Cardiac fibroblast (primary cell): ENCODE results near the gene GRK3.

Source experiments
- DNase-seq, 2 donors: peaks; one replicate each; pipeline versions ENCODE4 v3.0.0 to v3.0.0-alpha.2; 2010; ENCODE audit warnings: low read depth in 2 of 2
- H3K4me3 ChIP-seq, 2 donors: replicated peaks in 1 of 2; 1 replicate in 1 of 2; 2 replicates in 1 of 2; pipeline ENCODE4 v1.5.1; 2011; ENCODE audit warnings: low read depth in 2 of 2, low read length in 2 of 2, mild to moderate bottlenecking in 2 of 2, moderate library complexity in 1 of 2
- CTCF ChIP-seq: IDR thresholded peaks from one replicate; pipeline ENCODE4 v1.5.1; 2011; ENCODE audit warnings: low read depth, mild to moderate bottlenecking, low read length, inconsistent platforms

Gene GRK3

GRCh38 chr22:25651332-25652085 lies 87.0 kb downstream of the GRK3 start:
- DNase-seq, result no peak
- no peak for TF ChIP-seq CTCF
- no peak overlapping the region for H3K4me3 ChIP-seq

GRCh38 chr22:25654676-25655075 lies 90.2 kb downstream of the GRK3 start:
- TF ChIP-seq CTCF, result no peak
- DNase-seq, result no peak
- no peak overlapping the region for H3K4me3 ChIP-seq

GRCh38 chr22:25655371-25655935 lies 91.0 kb downstream of the GRK3 start:
- DNase-seq, result no peak
- TF ChIP-seq CTCF, result no peak
- H3K4me3 ChIP-seq, result no peak overlapping the region

GRCh38 chr22:25656724-25657123 lies 92.2 kb downstream of the GRK3 start:
- no peak for TF ChIP-seq CTCF
- DNase-seq, result no peak
- H3K4me3 ChIP-seq, result no peak overlapping the region

GRCh38 chr22:25658633-25659032 lies 94.2 kb downstream of the GRK3 start:
- TF ChIP-seq CTCF, result no peak
- DNase-seq, result peak; percentile 13 to 37

GRCh38 chr22:25659413-25659812 lies 94.9 kb downstream of the GRK3 start:
- no peak for TF ChIP-seq CTCF

More at GRCh38 chr22:25658633-25659032, 94.2 kb downstream of the GRK3 start:
- H3K4me3 ChIP-seq, result no peak overlapping the region

More at GRCh38 chr22:25659413-25659812, 94.9 kb downstream of the GRK3 start:
- DNase-seq, result no peak
- H3K4me3 ChIP-seq, result no peak overlapping the region
